ENCODE data around the gene SRP68.

SRP68 gene

DNA sequence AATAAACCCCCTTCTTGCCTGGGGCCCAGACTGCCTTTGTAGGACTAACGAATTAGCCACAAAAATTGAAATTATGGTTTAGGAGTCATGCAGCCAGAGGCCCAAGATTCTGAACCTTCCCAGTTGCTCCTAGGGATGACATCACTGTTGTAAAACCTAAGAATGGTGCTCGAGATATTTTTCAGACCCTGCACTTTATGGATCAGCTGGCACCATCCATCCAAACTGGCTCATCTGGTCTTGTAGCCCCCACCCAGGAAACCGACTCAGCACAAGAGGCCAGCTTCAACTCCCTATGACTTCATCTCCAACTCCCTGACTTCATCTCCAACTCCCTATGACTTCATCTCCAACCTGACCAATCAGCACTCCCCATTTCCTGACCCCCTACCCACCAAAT, 34.3 kb downstream of the SRP68 start:
- H3K4me3 ChIP-seq (ENCODE audit: low read length), result no peak overlapping the region
- no peak for TF ChIP-seq CTCF (conservative IDR thresholded peaks at IDR 0.05; ENCODE audit: low read depth, low read length)
- no peak for DNase-seq (ENCODE audit: low read depth)

- H3K4me3 ChIP-seq (ENCODE audit: low read length), result no peak overlapping the region
- no peak for TF ChIP-seq CTCF (conservative IDR thresholded peaks at IDR 0.05; ENCODE audit: low read depth, low read length)
- DNase-seq (ENCODE audit: low read depth), result no peak
Measured at GRCh38 chr17:76036497-76037261, 35.6 kb downstream of the SRP68 start.

DNA sequence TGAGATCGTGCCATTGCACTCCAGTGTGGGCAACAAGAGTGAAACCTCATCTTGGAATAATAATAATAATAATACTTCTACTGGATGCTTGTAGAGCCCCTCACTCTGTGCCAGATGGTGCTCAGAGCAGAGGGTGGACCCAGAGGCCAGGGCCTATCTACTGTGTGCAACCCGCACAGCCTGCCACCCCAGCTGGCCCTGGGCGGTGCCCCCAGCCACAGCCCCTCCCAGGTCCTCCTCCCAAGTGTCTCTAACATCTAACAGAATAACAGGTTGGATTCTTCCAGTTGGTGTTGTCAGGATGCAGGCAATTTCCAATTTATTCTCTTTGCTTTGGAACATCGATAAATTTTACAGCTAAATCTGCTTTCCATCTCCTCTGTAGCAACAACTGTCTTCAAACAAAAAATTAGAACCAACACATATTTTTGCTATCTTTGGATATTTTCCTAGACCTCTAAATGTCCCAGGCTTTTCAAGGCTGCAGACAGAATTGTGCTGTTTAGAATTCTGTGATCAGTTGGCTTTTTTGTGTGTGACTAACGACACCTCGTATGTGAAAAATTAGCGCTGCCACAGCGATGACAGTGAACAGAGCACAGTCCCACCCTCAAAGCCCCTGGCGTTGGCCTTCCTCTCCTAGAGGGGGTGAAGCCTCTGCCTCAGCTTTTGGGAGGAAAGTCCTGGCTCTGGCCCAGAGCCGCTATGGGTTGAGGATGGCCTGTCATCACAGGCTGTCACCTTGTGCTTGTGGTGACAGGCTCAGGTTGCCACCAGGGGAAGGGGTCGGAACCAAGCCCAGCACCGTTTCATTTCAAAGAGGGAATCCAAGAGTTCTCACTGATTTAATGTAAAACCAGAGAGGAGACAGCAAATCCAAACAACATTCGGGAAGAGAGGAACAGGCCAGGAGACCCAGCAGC, 37.6 kb downstream of the SRP68 start:
- no peak for DNase-seq (ENCODE audit: low read depth)
- H3K4me3 ChIP-seq (ENCODE audit: low read length), result no peak overlapping the region
- no peak for TF ChIP-seq CTCF (conservative IDR thresholded peaks at IDR 0.05; ENCODE audit: low read depth, low read length)

GRCh38 chr17:76033139-76033538, 39.2 kb downstream of the SRP68 start:
- TF ChIP-seq CTCF (conservative IDR thresholded peaks at IDR 0.05; ENCODE audit: low read depth, low read length), result no peak
- no peak for DNase-seq (ENCODE audit: low read depth)
- no peak overlapping the region for H3K4me3 ChIP-seq (ENCODE audit: low read length)

DNA sequence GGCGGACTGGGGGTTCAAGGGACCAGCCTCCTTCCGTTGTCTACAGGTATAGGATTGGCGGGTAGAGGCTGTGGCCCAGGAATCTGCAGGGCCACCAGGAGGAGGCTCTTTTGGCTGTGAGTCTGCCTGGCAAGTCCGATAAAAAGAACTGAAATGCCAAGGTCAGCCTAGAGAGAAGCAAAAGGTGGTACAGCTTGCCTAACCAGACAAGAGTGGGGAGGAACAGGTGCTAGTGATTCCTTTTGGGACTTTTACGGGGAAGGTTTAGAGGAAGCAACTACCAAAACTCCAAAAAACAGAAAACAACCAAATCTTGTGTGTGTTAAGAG, 39.6 kb downstream of the SRP68 start:
- no peak for DNase-seq (ENCODE audit: low read depth)
- H3K4me3 ChIP-seq (ENCODE audit: low read length), result no peak overlapping the region
- no peak for TF ChIP-seq CTCF (conservative IDR thresholded peaks at IDR 0.05; ENCODE audit: low read depth, low read length)

DNA sequence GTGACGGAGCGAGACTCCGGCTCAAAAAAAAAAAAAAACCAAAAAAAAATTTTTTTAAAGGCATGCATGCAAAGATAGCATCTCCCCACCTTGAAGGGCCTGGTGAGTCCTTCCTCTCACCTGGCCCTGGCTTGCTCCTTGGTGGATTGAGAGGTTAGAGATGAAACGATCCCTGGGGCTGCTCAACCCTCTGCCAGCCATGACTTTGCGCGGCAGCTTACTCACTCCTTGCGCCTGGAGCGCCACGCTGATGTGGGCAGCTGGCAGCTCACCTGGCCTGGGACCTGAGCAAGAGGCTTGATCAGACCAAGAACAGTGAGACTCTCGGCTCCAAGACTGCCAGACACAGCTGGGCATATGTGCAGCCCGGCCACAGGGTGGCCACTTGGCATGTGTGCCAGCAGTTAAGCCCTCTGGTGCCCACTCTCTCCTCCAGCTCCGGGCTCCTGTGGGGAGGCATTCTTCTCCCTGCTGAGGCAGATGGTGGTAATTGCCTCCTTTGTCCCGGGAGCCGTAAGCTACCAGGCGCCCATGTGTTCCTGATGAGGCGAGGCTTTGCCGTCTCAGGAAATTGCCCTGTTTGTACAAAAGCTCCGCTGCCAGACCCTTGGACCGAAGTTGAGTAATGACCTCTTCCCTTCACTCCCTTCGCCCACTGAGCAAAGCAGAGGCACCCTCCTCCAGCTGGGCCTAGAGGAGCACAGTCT, 40.1 kb downstream of the SRP68 start:
- DNase-seq (ENCODE audit: low read depth), result no peak
- no peak overlapping the region for H3K4me3 ChIP-seq (ENCODE audit: low read length)
- TF ChIP-seq CTCF (conservative IDR thresholded peaks at IDR 0.05; ENCODE audit: low read depth, low read length), result peak; percentile 20
